HG03460 (cell line): ENCODE measurements around the gene CD22.

Source experiments
- ATAC-seq: cut with Tn5 transposase; IDR thresholded peaks from one replicate; pipeline ENCODE4 v1.9.1; 2021; ENCODE audit not compliant: unreplicated experiment

The CD22 gene

DNA sequence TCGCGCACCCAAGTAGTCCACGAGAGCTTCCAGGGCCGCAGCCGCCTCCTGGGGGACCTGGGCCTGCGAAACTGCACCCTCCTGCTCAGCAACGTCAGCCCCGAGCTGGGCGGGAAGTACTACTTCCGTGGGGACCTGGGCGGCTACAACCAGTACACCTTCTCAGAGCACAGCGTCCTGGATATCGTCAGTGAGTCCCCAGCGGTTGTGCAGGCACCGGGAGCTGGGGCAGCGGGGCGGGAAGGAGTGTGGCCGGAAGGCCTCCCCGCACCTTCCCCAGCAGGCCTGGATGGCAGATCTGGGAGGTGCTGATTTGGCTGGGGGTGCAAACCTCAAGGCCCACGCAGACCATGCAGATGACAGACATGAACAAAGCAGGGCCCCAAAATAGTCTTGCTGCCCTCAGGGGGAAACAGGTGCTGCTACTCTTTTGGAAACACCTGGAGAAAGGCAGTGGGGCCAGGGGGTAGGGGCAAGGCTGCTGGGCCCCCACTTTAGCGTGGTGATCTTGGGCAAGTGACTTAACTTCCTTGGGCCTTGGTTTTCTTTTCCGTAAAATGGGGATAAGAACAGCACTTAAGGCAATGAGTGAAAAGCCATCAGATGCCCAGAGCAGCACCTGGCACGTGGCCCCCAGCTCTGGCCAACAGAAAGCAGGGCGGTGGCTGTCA, 33.1 kb upstream of the CD22 start:
- ATAC-seq = no peak

GRCh38 chr19:35296644-35297514, 32.1 kb upstream of the CD22 start:
- ATAC-seq = no peak

- no peak for ATAC-seq
Observed at GRCh38 chr19:35297515-35297848, 31.5 kb upstream of the CD22 start.

DNA sequence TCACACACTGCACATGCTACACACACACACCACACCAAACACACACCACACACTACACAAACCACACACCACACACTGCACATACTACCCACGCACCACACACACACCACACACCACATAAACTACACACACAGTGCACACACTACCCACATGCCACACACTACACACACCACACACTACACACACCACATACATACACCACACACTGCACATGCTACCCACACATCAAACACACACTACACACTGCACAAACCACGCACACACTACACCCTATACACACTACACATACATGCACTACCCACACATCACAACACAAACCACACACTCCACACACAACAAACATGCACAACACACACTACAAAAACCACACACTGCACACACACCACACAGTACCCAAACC, 31.1 kb upstream of the CD22 start:
- no peak for ATAC-seq

DNA sequence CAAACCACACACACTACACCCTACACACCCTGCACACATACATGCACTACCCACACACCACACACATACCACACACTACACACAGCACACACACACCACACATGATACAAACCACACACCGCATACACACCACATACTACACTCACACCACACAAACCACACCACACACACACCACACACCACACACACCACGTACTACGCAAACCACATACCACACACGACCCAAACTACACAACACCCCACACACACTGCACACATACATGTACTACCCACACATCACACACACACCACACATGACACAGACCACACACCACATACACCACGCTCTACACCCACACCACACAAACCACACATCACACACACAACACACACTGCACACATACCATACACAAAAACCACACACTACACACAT, 30.4 kb upstream of the CD22 start:
- no peak for ATAC-seq

DNA sequence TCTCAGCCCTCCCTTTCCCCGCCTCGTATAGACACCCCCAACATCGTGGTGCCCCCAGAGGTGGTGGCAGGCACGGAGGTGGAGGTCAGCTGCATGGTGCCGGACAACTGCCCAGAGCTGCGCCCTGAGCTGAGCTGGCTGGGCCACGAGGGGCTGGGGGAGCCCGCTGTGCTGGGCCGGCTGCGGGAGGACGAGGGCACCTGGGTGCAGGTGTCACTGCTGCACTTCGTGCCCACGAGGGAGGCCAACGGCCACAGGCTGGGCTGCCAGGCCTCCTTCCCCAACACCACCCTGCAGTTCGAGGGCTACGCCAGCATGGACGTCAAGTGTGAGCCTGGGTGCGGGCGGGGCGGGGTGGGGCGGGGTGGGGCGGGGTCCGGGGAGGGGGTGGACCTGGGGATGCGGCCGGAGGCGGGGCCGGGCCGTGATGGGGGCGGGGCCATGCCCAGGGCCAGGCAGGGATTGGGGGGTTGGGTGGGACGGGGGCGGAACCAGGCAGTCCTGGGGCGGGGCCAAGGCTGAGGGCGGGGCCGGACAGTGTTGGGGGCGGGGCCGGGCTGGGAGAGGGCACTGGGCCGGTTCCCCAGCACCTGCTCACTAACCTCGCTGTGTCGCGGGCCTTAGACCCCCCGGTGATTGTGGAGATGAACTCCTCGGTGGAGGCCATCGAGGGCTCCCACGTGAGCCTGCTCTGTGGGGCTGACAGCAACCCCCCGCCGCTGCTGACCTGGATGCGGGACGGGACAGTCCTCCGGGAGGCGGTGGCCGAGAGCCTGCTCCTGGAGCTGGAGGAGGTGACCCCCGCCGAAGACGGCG, 29.3 kb upstream of the CD22 start:
- no peak for ATAC-seq

DNA sequence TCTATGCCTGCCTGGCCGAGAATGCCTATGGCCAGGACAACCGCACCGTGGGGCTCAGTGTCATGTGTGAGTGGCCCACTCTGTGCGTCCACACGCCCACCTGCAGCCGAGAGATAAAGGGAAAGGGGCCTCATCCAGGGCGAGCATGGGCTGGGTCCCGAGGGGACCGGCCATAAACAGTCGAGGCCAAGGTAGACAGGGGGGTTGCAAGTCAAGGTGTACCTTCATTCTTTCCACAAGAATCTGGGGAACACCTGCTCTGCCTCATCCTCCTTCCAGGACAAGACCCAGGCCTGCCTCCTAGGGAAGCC, 28.7 kb upstream of the CD22 start:
- no peak for ATAC-seq

GRCh38 chr19:35301961-35302360, 27.0 kb upstream of the CD22 start:
- ATAC-seq = no peak

- ATAC-seq = no peak
Observed at GRCh38 chr19:35302446-35302845, 26.5 kb upstream of the CD22 start.

GRCh38 chr19:35303357-35303915, 25.6 kb upstream of the CD22 start:
- ATAC-seq = no peak

DNA sequence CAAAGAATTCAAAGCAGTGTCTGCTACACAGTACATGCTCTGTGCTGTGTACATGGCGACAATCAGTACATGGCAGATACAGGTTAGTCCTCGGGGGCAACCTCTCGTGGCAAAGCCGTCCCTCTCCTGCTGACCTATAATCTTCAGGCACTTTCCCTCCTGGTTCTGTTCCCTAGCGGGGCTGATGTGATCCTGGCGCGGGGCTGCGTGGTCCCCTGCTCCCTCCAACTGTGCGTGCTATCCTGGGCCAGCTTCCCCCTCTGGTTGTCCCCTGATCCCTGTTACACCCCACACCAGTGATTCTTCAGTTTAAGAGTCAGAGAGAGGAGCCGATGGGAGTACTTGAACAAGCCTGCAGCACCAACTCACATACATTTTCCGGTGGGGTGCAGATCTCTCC, 25.0 kb upstream of the CD22 start:
- ATAC-seq = no peak

DNA sequence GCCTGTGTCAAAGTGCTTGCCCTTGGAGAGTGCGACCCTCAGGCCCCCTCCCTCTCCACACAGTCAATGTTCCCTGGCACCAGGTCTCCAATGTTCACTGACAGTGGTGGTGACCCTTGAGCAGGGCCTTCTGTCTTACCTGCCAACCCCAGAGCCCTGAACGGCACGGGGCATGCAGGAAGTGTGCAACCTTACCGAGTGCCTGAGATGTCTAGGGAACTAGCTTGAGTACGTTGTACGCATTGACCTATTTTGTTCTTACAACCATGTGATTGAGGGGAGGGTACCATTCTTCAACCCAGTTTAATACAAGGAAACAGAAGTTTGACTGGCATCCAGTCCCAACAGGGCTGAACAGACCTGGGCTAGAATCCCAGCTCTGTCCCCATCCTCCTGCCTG, 23.8 kb upstream of the CD22 start:
- ATAC-seq = no peak

DNA sequence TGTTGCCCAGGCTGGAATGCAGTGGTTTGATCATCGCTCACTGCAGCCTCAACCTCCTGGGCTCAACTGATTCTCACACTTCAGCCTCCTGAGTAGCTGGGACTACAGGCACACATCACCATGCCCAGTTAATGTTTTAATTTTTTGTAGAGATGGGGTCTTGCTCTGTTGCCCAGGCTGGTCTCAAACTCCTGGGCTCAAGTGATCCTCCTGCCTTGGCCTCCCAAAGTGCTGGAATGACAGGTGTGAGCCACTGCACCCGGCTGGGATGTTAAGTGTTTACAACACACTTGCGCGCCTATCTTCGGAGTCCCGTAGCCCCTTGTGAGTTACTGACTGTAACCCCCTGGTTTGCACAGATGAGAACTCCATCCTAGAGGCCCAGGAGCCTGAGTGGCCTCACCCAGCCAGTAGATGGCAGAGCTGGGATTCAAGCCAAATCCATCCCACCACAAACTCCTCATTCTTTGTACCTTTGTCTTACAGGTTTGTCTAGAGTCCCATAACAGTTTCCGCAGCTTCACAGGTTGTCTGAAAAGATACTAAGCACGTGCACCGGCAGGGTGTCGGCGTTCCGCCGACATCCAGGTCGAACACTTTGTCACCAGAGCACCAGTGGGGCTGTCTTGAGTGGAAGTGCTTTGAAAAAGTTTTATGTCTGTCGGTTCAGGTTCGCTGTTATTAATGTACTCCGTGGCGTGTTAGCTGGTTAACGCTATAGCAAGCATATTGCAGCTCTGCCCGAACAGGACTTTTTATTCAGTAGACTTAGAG, 22.3 kb upstream of the CD22 start:
- no peak for ATAC-seq

DNA sequence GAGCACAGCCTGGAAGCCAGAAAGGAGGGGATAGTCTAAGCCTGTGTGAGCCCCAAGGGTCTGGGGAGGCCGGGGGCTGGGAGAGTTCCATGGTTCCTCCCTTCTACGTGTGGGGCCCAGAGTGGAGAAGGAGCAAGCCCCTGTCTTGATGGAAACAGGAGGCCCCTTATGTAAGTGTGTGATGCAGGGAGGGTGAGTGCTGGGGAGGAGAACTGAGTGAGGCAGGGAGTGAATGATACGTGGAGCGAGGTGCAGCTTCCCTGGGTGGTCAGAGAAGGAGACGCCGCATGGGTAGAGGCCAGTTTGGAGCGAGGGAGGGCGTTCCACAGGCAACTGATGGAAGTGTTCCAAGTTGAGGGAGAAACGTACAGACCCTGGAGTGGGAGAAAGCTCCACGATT, 21.1 kb upstream of the CD22 start:
- ATAC-seq = no peak

- ATAC-seq = no peak
Observed at GRCh38 chr19:35308910-35309309, 20.1 kb upstream of the CD22 start.

DNA sequence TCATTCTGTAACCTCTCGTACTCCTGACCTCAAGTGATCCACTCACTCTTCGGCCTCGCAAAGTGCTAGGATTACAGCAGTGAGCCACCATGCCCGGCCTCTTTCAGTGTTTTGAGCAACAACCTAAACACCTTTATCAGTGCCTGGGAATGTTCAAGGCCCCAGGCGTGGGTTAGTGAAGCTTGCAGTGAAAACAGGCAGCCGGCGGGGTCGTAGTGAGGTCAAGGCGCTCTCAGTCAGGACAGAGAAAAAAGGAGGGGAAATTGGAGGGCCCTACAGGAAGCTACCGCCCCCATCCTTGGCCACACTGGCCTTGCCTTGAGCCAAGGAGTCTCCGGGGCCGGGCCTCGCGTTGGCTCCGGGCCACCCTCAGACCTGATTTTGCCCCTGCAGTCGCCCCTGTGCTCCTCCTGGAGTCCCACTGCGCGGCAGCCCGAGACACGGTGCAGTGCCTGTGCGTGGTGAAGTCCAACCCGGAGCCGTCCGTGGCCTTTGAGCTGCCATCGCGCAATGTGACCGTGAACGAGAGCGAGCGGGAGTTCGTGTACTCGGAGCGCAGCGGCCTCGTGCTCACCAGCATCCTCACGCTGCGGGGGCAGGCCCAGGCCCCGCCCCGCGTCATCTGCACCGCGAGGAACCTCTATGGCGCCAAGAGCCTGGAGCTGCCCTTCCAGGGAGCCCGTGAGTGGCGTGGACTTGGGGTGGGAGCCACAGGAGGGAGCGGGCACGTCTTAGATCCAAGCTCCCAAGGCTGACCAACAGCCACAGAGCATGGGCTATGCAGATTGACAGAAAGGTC, 19.3 kb upstream of the CD22 start:
- no peak for ATAC-seq

- no peak for ATAC-seq
Observed at GRCh38 chr19:35310331-35310730, 18.7 kb upstream of the CD22 start.

DNA sequence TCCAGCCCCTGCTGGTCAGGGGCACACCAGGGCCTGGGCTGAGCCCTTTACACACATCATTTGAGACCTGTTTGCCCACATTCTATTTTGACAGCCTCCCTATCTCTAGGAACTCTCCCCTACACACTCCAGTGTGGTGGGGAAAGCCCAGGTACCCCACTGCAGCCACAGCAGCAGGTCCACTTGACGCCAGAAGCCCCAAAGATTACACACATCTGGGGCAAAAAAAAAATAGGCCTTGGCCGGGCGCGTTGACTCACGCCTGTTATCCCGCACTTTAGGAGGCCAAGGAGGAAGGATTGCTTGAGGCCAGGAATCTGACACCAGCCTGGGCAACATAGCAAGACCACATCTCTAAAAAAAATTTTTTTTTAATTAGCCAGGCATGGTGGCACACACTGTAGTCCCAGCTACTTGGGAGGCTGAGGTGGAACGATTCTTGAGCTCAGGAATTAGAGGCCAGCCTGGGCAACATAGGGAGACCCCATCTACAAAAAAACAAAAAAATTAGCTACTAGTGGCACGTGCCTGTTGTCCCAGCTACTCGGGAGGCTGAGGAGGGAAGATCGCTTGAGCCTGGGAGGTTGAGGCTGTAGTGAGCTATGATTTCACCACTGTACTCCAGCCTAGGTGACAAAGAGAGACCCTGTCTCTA, 18.0 kb upstream of the CD22 start:
- ATAC-seq = no peak

GRCh38 chr19:35311901-35312665, 16.9 kb upstream of the CD22 start:
- ATAC-seq = no peak
